ENCODE data around the gene KLF11.
A peak's percentile ranks its signal among the peaks of the same experiment; 100 is the strongest.

The KLF11 gene

DNA sequence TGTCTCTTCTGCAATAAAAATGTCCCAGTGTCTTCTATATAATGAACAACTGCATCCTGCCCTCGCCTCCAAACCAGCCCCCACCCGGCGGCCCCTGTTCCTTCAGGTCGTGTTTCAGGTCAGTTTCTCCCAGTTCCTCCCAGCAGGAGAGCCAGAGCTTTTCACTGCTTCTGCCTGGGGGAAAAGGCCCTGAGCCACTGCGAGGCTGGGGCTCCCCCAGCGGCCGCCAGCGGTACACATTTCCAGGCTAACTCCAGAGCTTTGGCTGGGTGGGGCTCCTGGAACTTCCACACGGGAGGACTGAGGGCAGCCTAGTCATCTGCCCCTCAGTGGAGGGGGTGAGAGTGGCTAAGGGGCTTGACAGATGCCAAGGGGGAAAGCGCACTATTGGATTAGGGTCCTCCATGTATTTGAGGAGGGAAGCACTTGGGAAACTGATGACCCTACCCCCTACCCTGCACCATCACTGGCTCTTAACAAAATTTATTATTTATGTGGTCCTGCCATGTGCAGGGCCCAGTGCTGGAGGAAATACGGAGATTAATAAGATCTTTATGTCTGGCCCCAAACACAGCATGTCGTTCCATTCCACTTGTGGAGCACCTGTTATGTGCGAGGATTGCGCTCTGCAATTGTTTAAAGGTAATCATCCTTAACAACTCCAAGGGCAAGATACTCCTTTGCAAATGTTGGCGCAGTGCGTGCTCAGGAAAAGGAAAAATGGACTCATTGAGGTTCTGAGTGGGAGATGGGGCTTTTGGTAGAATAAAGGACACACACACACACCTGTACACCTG, 54.2 kb downstream of the KLF11 start:
- TF ChIP-seq, protein P1, sequence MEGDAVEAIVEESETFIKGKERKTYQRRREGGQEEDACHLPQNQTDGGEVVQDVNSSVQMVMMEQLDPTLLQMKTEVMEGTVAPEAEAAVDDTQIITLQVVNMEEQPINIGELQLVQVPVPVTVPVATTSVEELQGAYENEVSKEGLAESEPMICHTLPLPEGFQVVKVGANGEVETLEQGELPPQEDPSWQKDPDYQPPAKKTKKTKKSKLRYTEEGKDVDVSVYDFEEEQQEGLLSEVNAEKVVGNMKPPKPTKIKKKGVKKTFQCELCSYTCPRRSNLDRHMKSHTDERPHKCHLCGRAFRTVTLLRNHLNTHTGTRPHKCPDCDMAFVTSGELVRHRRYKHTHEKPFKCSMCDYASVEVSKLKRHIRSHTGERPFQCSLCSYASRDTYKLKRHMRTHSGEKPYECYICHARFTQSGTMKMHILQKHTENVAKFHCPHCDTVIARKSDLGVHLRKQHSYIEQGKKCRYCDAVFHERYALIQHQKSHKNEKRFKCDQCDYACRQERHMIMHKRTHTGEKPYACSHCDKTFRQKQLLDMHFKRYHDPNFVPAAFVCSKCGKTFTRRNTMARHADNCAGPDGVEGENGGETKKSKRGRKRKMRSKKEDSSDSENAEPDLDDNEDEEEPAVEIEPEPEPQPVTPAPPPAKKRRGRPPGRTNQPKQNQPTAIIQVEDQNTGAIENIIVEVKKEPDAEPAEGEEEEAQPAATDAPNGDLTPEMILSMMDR (IDR thresholded peaks at IDR 0.05; ENCODE audit: low read depth, low read length, missing control alignments): peak; percentile 99
- H3K36me3 ChIP-seq (replicated peaks): no peaks in the 10 kb centered on the region
- DNase-seq: peak; percentile 51
- peaks cover 2% of the 10 kb centered on the region for H3K27me3 ChIP-seq (replicated peaks)
- in situ Hi-C loops (cut with HindIII; ENCODE audit: low pct_ligation_motif_present, low sequenced_read_pairs): no loop called here
- H3K4me3 ChIP-seq (ENCODE audit: low read depth, low read length): no peak overlapping the region
- H3K27ac ChIP-seq: no peak overlapping the region

GRCh38 chr2:10101491-10101890, 58.1 kb downstream of the KLF11 start:
- Histone ChIP-seq H3K27ac (no peak overlapping the region), H3K36me3 (replicated peaks) (no peaks in the 10 kb centered on the region), H3K4me3 (ENCODE audit: low read depth, low read length) (no peak overlapping the region), H3K27me3 (replicated peaks) (no peaks in the 10 kb centered on the region)
- TF ChIP-seq, protein P1 (IDR thresholded peaks at IDR 0.05; ENCODE audit: low read depth, low read length, missing control alignments): no peak
- DNase-seq: no peak
- in situ Hi-C loops (cut with HindIII; ENCODE audit: low pct_ligation_motif_present, low sequenced_read_pairs): loop anchor here (25.0 kb wide), 1 partner anchor 336 kb away; the partner anchor contains the start of gene ODC1

GRCh38 chr2:10103179-10103578, 59.8 kb downstream of the KLF11 start:
- in situ Hi-C loops (cut with HindIII; ENCODE audit: low pct_ligation_motif_present, low sequenced_read_pairs): loop anchor here (25.0 kb wide), 1 partner anchor 334 kb away; the partner anchor contains the start of gene ODC1
- TF ChIP-seq, protein P1 (IDR thresholded peaks at IDR 0.05; ENCODE audit: low read depth, low read length, missing control alignments): no peak

More at GRCh38 chr2:10103179-10103578, 59.8 kb downstream of the KLF11 start:
- DNase-seq: no peak
- Histone ChIP-seq H3K27ac (no peak overlapping the region), H3K27me3 (replicated peaks) (no peaks in the 10 kb centered on the region), H3K4me3 (ENCODE audit: low read depth, low read length) (no peak overlapping the region), H3K36me3 (replicated peaks) (no peaks in the 10 kb centered on the region)

All from brain microvascular endothelial cell (primary cell).